RWPE1 (cell line): ENCODE data around the gene HDAC4.

ENCODE experiments used
- CTCF ChIA-PET: fragments of 350-600 bp; sonication (Branson Sonifier 250); formaldehyde crosslinking; extraction: SDS; loops from one replicate; lab custom pipeline; 2021; lab: Yijun Ruan, JAX
- POLR2A ChIA-PET: fragments of 400-600 bp; formaldehyde crosslinking; extraction: SDS; loops from one replicate; lab custom pipeline; 2020; ENCODE audit warnings: antibody characterized with exemption; ENCODE audit not compliant: low non-redundant PET; lab: Yijun Ruan, JAX
- DNase-seq: peaks from one replicate; pipeline ENCODE4 v3.0.0; 2012; ENCODE audit warnings: low spot score
- H3K27ac ChIP-seq: fragments of 450-650 bp; 2 replicates; pipeline ENCODE4 v1.5.1; 2017
- CTCF ChIP-seq: fragments of 450-650 bp; conservative IDR thresholded peaks from 2 replicates; pipeline ENCODE4 v1.5.1; 2017; ENCODE audit warnings: low read depth, mild to moderate bottlenecking

The HDAC4 gene

GRCh38 chr2:239223310-239224198 lies 177.3 kb downstream of the HDAC4 start:
- H3K27ac ChIP-seq: no peak overlapping the region
- no peak for DNase-seq
- no peak for TF ChIP-seq CTCF
- ChIA-PET CTCF (no interaction called here), POLR2A (no interaction called here)

GRCh38 chr2:239222706-239223309 lies 178.0 kb downstream of the HDAC4 start:
- no peak for TF ChIP-seq CTCF
- H3K27ac ChIP-seq: no peak overlapping the region
- CTCF ChIA-PET: no interaction called here
- POLR2A ChIA-PET: no interaction called here
- DNase-seq: no peak

GRCh38 chr2:239222312-239222660 lies 178.5 kb downstream of the HDAC4 start:
- ChIA-PET POLR2A (no interaction called here), CTCF (no interaction called here)
- DNase-seq: no peak
- no peak for TF ChIP-seq CTCF
- peak overlapping the region; percentile 65 for H3K27ac ChIP-seq

GRCh38 chr2:239220981-239221396 lies 179.8 kb downstream of the HDAC4 start:
- H3K27ac ChIP-seq: no peak overlapping the region
- no peak for DNase-seq
- no peak for TF ChIP-seq CTCF
- POLR2A ChIA-PET: no interaction called here
- CTCF ChIA-PET: no interaction called here

GRCh38 chr2:239220341-239220740 lies 180.5 kb downstream of the HDAC4 start:
- no peak for TF ChIP-seq CTCF
- ChIA-PET POLR2A (no interaction called here), CTCF (no interaction called here)
- DNase-seq: no peak
- H3K27ac ChIP-seq: no peak overlapping the region

- no peak overlapping the region for H3K27ac ChIP-seq
- POLR2A ChIA-PET: no interaction called here
- CTCF ChIA-PET: interaction anchor here (0.6 kb wide), 1 partner anchor 388 kb away, joined by 5 read pairs; no protein-coding TSS in a partner anchor
- DNase-seq: no peak
- no peak for TF ChIP-seq CTCF
Measured at GRCh38 chr2:239216614-239217273, 184.1 kb downstream of the HDAC4 start.
